Measurements from ENCODE around the gene SMAGP. TPM values are rescaled to one million over a fixed set of nuclear protein-coding genes. Genes with fewer than 3 reads are reported as not detected.
"Not testable (repeated sequence)": the region's sequence is repeated elsewhere in the genome, so short reads cannot be mapped to it uniquely, and the experiment has no call there.

Gene SMAGP
- total RNA-seq, 1 donor: 3.0 TPM

DNA sequence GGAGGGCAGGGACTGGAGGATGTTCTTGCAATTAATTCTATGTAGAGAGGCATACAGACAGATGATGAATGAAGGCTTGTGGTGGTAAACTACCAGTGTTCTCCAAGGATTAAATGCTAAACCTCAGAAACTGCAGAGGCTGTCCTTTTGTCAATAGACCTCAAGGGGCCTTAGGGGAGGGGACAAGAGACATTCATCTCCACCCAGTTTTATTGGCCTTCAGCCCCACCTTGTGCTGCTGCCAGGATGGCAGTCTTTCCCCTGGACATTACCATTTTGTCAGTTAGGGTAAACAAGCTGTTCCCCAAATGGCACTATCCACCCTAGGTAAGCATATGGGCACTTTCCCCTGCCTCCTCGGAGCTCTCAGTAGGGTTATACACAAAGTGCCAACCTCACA is 4.9 kb upstream of the SMAGP start:
- H3K4me3 ChIP-seq (ENCODE audit: low read length): no peak overlapping the region
- H3K27me3 ChIP-seq (ENCODE audit: insufficient read depth, low read length): no peaks in the 10 kb centered on the region
- H3K4me1 ChIP-seq (ENCODE audit: insufficient read depth, low read length): peaks cover 9% of the 10 kb centered on the region
- no peaks in the 10 kb centered on the region for H3K9me3 ChIP-seq (ENCODE audit: low read depth, low read length)

DNA sequence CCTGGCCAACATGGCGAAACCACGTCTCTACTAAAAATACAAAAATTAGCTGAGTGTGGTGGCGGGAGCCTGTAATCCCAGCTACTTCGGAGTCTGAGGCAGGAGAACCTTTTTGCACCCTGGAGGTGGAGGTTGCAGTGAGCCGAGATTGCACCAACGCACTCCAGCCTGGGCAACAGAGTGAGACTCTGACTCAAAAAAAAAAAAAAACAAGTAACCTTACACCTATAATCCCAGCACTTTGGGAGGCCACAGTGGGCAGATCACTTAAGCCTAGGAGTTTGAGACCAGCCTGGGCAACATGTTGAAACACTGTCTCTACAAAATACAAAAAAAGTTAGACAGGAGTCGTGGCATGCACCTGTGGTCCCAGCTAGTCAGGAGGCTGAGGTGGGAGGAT is 2.6 kb upstream of the SMAGP start:
- H3K9me3 ChIP-seq (ENCODE audit: low read depth, low read length); H3K4me3 ChIP-seq (ENCODE audit: low read length); H3K27me3 ChIP-seq (ENCODE audit: insufficient read depth, low read length): not testable (repeated sequence)
- H3K4me1 ChIP-seq (ENCODE audit: insufficient read depth, low read length): peaks cover 19% of the 10 kb centered on the region

DNA sequence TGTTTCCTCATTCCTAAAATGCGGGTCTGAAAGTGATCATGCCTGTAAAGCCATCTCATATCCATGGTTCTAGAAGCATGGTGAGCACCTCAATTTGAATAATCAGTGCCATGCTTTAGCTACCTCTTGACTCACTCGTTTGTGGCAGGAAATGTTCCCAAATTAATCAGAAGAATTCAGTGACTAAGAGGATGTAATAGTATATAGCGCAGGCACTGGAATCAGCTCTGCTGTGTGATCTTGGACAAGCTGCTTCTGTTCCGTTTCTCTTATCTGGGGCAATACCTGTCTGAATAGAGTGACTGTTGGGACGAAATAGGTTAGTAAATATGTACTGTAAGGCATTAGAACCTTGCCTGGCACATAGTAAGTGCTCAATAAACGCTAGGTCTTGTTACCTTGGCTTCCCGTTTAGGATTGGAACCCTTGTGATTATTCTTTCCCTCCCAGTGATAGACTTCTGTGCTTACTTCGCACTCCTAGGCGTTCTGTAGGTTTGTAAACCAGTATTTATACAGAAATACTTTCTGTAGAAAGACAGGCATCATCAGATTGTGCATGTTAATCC is 820 bp upstream of the SMAGP start:
- peak overlapping the region; percentile 52 for H3K4me3 ChIP-seq (ENCODE audit: low read length)
- no peaks in the 10 kb centered on the region for H3K27me3 ChIP-seq (ENCODE audit: insufficient read depth, low read length)
- no peaks in the 10 kb centered on the region for H3K9me3 ChIP-seq (ENCODE audit: low read depth, low read length)
- peaks cover 19% of the 10 kb centered on the region for H3K4me1 ChIP-seq (ENCODE audit: insufficient read depth, low read length)

DNA sequence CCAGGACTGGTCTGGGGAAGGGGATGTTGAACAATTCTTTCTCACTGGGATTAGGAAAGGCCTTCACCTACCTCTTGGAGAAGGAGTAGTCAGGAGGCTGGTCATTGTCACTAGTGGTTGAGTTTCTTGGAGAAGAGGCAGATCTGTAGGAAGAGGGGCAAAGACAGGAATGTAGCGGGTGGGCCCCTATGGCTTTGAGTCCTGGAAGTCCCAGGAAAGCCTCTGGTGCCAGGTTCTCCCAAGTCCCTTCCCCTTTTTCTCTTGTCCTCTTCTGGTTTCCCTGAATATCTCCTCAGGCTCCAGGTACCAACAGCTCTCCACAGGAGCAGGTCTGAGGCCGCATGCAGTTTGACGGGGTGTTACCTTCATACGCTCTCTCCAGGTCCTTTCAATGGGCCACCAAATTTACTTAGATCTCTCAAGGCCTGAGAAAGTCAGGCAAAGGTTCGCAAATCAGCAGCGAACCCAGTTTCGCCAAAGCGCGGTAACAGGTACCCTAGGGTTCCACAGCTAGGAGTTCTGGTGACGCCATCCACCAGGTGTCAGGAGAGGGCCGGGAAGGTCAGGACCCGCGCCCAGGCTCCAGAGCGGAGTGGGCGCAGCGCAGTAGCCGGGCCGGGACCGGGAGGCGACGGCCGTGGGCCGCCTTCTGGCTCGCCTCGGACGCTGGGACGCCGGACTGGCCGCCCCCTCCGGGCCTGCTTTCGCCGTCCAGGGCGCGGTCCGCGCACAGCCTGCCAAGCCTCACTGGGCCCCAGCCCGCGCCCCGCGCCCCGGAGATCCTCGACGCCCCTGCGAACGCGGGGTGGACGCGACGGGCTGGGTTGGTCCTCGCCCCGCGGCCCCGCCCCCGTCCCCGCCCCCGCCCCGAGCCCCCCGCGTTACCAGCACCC is 795 bp downstream of the SMAGP start:
- H3K4me3 ChIP-seq (ENCODE audit: low read length): peak overlapping the region; percentile 52
- H3K27me3 ChIP-seq (ENCODE audit: insufficient read depth, low read length): no peaks in the 10 kb centered on the region
- H3K4me1 ChIP-seq (ENCODE audit: insufficient read depth, low read length): peaks cover 19% of the 10 kb centered on the region
- H3K9me3 ChIP-seq (ENCODE audit: low read depth, low read length): no peaks in the 10 kb centered on the region

DNA sequence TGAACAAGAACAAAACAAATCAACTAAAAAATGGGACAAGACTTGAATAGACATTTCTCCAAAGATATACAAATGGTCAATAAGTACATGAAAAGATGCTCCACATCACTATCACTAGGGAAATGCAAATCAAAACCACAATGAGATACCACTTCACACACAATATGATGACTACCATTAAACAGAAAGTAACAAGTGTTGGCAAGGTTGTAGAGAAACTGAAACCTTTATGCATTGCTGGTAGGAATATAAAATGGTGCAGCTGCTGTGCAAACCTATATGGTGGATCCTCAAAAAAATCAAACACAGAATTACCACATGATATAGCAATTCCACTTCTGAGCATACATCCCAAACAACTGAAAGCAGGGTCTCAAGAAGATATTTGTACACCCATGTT is 5.2 kb downstream of the SMAGP start:
- Histone ChIP-seq H3K27me3 (ENCODE audit: insufficient read depth, low read length) (no peaks in the 10 kb centered on the region), H3K4me3 (ENCODE audit: low read length) (no peak overlapping the region), H3K4me1 (ENCODE audit: insufficient read depth, low read length) (peaks cover 10% of the 10 kb centered on the region), H3K9me3 (ENCODE audit: low read depth, low read length) (no peaks in the 10 kb centered on the region)

DNA sequence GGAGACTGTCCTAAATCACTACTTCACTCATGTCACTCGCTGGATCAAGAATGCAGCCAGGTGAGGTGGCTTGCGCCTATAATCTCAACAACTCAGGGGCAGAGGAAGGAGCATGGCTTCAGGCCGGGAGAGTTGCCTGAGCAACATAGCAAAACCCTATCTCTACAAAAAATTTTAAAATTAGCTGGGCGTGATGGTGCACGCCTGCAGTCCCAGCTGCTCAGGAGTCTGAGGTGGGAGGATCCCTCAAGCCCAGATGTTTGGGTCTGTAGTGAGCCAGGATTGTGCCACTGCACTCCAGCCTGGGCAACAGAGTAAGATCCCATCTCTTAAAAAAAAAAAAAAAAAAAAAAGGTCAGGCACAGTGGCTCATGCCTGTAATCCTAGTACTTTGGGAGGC is 5.9 kb downstream of the SMAGP start:
- Histone ChIP-seq H3K9me3 (ENCODE audit: low read depth, low read length) (no peaks in the 10 kb centered on the region), H3K4me1 (ENCODE audit: insufficient read depth, low read length) (peaks cover 6% of the 10 kb centered on the region), H3K4me3 (ENCODE audit: low read length) (no peak overlapping the region), H3K27me3 (ENCODE audit: insufficient read depth, low read length) (no peaks in the 10 kb centered on the region)

DNA sequence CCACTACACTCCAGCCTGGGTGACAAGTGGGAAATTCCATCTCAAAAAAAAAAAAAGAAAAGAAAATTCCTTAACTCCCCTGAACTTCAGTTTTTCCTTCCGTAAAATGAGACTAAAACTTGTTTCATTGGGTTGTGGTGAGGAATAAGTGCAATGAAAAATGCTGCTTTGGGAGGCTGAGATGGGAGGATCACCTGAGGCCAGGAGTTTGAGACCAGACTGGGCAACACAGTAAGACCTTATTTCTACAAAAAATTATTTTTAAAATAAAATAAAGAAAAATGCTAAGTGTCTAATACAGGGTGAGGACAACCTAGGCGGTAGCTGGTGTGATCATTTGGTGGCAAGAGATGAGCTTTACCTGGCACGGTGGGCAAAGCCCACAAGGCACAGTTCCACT is 6.9 kb downstream of the SMAGP start:
- no peaks in the 10 kb centered on the region for H3K27me3 ChIP-seq (ENCODE audit: insufficient read depth, low read length)
- H3K4me1 ChIP-seq (ENCODE audit: insufficient read depth, low read length): no peaks in the 10 kb centered on the region
- H3K4me3 ChIP-seq (ENCODE audit: low read length): no peak overlapping the region
- no peaks in the 10 kb centered on the region for H3K9me3 ChIP-seq (ENCODE audit: low read depth, low read length)

DNA sequence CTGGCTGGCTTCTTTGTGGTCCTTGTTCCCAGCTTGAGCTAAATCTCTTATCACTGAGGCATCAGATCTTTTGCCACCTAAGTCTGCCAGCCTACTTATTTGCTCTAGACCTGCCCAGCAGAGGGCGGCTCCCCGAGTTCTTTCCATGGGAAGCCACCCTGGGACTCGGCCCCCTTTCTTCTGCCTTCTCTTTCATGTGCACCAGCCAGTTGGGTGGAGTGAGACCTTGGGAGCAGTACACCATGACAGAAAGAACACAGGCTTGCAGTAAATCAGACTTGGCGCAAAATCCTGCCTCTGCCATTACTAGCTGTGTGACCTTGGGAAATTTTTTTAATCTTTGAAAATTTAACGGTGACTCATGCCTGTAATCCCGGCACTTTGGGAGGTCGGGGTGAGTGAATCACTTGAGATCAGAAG is 7.4 kb downstream of the SMAGP start:
- Histone ChIP-seq H3K4me3 (ENCODE audit: low read length) (no peak overlapping the region), H3K9me3 (ENCODE audit: low read depth, low read length) (no peaks in the 10 kb centered on the region), H3K27me3 (ENCODE audit: insufficient read depth, low read length) (no peaks in the 10 kb centered on the region), H3K4me1 (ENCODE audit: insufficient read depth, low read length) (no peaks in the 10 kb centered on the region)

DNA sequence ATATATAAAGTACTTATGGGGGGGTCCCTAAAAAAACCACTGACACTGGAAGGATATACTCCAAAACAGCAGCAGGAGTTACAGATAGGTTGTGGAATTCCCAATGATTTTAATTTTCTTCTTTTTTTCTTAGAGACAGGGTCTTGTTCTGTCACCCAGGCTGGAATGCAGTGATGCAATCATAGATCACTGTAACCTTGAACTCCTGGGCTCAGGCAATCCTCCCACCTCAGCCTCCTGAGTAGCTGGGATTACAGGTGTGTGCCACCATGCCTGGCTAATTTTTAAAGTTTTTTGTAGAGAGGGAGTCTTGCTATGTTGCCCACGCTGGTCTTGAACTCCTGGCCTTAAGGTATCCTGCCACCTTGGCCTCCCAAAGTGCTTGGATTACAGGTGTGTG is 10.6 kb downstream of the SMAGP start:
- not testable (repeated sequence) for H3K27me3 ChIP-seq (ENCODE audit: insufficient read depth, low read length); H3K4me3 ChIP-seq (ENCODE audit: low read length); H3K9me3 ChIP-seq (ENCODE audit: low read depth, low read length); H3K4me1 ChIP-seq (ENCODE audit: insufficient read depth, low read length)

DNA sequence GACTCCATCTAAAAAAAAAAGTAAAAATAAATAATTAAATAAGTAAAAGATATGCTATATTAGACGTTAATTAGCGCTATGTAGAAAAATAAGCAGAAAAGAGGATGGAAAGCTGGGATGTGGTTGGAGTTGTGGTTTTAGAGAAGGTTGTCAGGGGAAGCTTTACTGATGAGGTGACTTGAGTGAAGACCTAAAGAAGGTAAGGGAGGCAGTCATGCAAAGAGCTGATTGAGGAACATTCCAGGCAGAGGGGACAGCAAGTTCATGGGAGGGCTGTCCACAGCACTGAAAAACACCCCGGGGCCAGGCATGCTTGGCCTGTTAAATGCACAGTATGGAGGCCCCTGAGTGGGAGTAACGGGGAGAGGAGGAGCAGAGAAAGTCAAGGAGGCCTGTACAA is 15.7 kb downstream of the SMAGP start:
- Histone ChIP-seq H3K4me3 (ENCODE audit: low read length) (no peak overlapping the region), H3K9me3 (ENCODE audit: low read depth, low read length) (no peaks in the 10 kb centered on the region), H3K27me3 (ENCODE audit: insufficient read depth, low read length) (no peaks in the 10 kb centered on the region), H3K4me1 (ENCODE audit: insufficient read depth, low read length) (peaks cover 12% of the 10 kb centered on the region)

DNA sequence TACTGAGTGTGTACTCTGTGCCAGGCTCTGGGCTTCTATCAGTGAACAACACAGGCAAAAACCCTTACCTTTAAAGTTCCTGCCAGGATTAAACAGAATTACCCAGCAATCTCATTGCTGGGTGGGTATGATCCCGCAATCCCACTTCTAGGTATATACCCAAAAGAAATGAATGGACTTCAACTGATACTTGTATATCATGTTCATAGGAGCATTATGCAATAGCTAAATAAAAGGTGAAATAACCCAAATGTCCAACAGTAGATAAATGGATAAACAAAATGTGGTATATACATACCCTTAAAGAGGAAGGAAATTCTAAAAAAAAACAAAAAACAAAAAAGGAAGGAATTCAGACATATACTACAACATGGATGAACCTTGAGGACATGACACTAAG is 16.9 kb downstream of the SMAGP start:
- H3K27me3 ChIP-seq (ENCODE audit: insufficient read depth, low read length): no peaks in the 10 kb centered on the region
- H3K4me3 ChIP-seq (ENCODE audit: low read length): no peak overlapping the region
- no peaks in the 10 kb centered on the region for H3K9me3 ChIP-seq (ENCODE audit: low read depth, low read length)
- H3K4me1 ChIP-seq (ENCODE audit: insufficient read depth, low read length): peaks cover 19% of the 10 kb centered on the region

DNA sequence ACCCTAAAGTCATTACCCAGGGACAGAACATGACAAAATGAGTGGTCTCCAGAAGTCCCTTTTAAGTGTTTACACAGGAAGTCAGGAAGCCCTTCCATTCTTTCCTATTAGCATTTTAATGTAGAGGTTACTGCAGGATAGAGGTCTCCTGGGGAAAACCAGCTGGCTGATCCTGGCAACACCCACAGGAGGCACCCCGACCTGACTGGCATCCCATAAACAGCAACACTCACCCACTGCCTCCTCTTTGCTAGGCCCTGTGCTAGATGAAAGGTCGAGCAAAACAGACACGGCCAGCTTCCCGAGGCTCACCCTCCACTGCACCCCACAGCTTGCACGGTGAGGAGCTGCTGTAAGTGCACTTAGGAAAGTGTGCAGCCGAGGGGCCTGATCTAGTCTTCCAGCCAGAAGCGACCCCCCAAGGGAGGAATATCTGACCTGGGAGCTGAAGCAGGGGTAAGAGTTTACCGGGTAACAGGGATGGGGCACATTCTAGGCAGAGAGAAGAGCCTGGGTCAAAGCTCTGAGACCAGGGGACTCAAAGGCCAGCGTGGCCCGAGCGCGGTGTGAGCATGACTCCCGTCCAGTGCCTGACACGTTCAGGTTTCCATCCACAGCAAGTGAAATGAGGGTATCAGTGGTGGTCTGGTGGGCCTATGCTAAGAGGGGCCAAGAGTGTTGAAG is 22.6 kb downstream of the SMAGP start:
- Histone ChIP-seq H3K9me3 (ENCODE audit: low read depth, low read length) (no peaks in the 10 kb centered on the region), H3K4me3 (ENCODE audit: low read length) (no peak overlapping the region), H3K4me1 (ENCODE audit: insufficient read depth, low read length) (peaks cover 61% of the 10 kb centered on the region), H3K27me3 (ENCODE audit: insufficient read depth, low read length) (no peaks in the 10 kb centered on the region)

DNA sequence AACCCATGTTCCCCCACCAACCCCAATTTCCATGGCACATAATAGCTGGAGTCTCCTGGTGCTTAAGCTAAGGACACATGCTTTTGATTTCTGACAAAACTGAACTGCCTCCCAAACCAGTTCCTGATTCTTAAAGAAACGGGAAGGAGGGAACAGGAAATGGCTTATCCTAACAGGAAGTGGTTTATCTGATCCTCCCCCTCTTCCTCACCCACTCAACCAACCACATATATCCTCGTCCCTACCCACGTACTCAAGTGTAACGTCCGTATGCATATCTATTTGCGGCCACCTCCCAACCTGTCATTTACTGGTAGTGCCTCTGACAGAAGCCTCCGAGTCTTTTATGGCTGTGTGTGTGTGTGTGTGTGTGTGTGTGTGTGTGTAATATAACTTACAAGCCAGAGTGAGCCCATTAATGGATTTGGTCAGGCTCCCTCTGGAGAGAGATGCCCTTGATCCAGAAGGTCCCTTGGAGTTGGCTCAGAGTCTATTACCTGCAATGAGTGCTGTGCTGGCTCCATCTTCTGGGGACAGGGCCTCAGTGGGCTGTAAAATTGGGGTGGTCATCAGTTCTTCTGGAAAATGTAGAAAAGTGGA is 23.9 kb downstream of the SMAGP start:
- Histone ChIP-seq H3K27me3 (ENCODE audit: insufficient read depth, low read length) (no peaks in the 10 kb centered on the region), H3K4me3 (ENCODE audit: low read length) (no peak overlapping the region), H3K4me1 (ENCODE audit: insufficient read depth, low read length) (peaks cover 74% of the 10 kb centered on the region)

DNA sequence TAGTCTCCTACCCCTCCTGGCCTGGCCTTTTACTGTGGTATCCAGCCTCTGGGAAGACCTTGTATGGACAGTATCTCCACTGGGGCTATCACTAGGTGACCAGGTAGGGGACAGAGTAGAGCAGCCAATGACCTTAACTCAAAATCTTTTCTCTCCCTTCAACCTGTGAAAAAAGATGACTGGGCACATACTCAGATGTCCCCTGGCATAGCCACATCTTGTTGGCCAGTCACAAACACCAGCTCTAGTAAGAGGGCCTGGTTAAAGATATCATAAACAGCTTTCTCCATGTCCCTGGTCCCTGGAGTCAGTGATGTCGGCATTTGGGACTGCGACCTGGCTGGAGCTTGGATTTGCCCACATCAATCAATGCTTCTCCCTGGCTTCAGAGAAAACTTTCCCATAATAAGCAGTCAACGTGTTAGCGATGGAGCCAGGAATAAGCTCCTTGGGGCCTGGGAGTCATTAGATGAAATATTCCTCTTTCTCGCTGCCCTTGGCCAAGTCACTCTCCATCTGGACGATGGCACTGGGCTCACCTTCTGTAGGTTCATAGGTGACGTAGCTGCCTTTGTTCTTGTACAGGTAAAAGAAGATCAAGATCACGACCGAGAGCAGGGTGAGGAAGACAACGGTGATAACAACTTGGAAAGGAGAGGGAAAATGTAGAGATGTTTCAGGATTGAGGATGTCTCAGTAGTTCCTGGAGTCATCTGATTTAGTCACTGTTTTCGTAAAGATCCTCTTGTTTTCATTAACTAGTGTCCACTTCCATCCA is 24.6 kb downstream of the SMAGP start:
- H3K4me1 ChIP-seq (ENCODE audit: insufficient read depth, low read length): peaks cover 81% of the 10 kb centered on the region
- H3K27me3 ChIP-seq (ENCODE audit: insufficient read depth, low read length): no peaks in the 10 kb centered on the region
- H3K9me3 ChIP-seq (ENCODE audit: low read depth, low read length): no peaks in the 10 kb centered on the region
- H3K4me3 ChIP-seq (ENCODE audit: low read length): no peak overlapping the region

More for the DNA sequence above, 23.9 kb downstream of the SMAGP start:
- no peaks in the 10 kb centered on the region for H3K9me3 ChIP-seq (ENCODE audit: low read depth, low read length)

All from mononuclear cell (primary cell).